ENCODE data around the gene ZNF500. TPM values are rescaled to one million over a fixed set of nuclear protein-coding genes. Genes with fewer than 3 reads are reported as not detected.

The ZNF500 gene
- total and polyA plus RNA-seq, 2 donors (not counting 1 experiment from before 2014, with no cell fraction given) = 3.1 to 7.1 TPM

DNA sequence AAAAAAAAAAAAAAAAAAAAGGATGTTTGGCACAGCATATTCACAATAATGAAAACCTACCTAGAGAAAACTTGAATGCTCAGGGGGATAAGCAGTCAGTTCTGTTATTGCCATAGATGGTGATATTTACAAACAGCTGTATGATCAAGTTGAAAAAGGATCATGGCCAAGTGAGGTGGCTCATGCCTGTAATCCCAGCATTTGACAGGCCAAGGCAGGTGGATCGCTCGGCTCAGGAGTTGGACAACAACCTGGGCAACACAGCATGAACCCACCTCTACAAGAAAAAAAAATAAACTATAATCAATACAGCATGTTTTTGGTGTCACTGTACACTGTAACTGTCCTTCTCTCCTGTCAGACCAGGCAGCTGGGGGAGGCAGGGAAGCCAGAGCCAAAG, 52.0 kb downstream of the ZNF500 start:
- peaks cover 4% of the 10 kb centered on the region for H3K36me3 ChIP-seq (ENCODE audit: control insufficient read depth, insufficient read depth, low read length)
- H2AFZ ChIP-seq (ENCODE audit: low read length) = no peak overlapping the region
- no peaks in the 10 kb centered on the region for H3K9me3 ChIP-seq (ENCODE audit: control insufficient read depth, insufficient read depth, low read depth, low read length)
- TF ChIP-seq, protein P1, sequence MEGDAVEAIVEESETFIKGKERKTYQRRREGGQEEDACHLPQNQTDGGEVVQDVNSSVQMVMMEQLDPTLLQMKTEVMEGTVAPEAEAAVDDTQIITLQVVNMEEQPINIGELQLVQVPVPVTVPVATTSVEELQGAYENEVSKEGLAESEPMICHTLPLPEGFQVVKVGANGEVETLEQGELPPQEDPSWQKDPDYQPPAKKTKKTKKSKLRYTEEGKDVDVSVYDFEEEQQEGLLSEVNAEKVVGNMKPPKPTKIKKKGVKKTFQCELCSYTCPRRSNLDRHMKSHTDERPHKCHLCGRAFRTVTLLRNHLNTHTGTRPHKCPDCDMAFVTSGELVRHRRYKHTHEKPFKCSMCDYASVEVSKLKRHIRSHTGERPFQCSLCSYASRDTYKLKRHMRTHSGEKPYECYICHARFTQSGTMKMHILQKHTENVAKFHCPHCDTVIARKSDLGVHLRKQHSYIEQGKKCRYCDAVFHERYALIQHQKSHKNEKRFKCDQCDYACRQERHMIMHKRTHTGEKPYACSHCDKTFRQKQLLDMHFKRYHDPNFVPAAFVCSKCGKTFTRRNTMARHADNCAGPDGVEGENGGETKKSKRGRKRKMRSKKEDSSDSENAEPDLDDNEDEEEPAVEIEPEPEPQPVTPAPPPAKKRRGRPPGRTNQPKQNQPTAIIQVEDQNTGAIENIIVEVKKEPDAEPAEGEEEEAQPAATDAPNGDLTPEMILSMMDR (conservative IDR thresholded peaks at IDR 0.05 in 1 of 2, IDR thresholded peaks at IDR 0.05 in 1 of 2; ENCODE audit: low read depth in 1 of 2, low read length in 2 of 2) = no peak
- no peak for TF ChIP-seq EZH2 (IDR thresholded peaks at IDR 0.05; ENCODE audit: low read length, missing control alignments)
- no peaks in the 10 kb centered on the region for H3K4me1 ChIP-seq (ENCODE audit: control insufficient read depth, extremely low read depth, insufficient read depth, low read length)
- H3K27ac ChIP-seq (ENCODE audit: insufficient read depth, low read length) = no peak overlapping the region
- H3K9ac ChIP-seq (ENCODE audit: insufficient read depth, low read length) = no peak overlapping the region
- H3K27me3 ChIP-seq (ENCODE audit: control insufficient read depth, insufficient read depth, low read length) = no peaks in the 10 kb centered on the region
- H3K79me2 ChIP-seq (ENCODE audit: control insufficient read depth, insufficient read depth, low read length) = no peaks in the 10 kb centered on the region
- H3K4me2 ChIP-seq (ENCODE audit: extremely low read depth, insufficient read depth, low read length) = no peak overlapping the region
- H4K20me1 ChIP-seq (ENCODE audit: control insufficient read depth, extremely low read depth, insufficient read depth, low read length) = no peaks in the 10 kb centered on the region
- DNase-seq (ENCODE audit: low read depth in 2 of 2) = no peak
- no peak overlapping the region for H3K4me3 ChIP-seq (replicated peaks in 1 of 4; ENCODE audit: control extremely low read depth in 1 of 4, insufficient read depth in 1 of 4, low read depth in 3 of 4, low read length in 4 of 4)

DNA sequence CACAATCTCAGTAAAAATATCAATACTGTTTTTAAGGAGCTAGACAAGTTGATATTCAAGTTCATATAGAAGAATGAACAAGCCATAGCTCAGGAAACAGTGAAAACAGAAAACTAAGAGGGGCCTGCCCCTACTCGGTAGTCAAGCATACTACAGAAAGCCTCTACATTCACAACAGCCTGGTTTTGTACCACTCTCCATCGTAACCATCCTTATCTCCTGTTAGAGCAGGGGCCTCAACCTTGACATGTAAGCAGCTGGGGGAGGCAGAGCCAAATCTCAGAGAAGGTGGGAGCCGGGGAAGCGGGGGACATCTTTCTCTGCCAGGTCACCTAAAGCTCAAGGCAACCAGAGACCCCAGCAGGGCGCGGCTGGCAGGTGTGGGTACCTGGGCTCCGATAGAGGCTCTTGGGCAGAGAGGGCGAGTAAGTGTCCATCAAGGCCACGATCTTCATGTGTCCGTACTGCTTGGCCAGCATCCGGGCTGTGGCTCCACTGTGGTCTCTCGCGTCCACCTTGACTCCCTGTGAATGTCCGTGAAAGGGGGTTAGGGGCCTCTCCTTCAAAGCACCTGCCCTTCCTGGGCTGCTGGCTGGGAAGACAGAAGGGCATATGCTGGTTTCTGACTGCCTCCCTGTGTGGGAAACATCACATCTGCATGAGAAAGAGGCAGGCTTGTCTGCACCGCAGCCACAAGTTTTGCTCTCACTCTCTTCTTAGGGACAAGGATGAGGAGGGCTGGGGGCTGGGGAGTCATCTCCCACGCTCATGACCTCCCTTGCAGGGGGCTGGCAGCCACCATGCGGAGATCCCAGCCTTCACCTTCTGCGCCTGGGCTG, 53.1 kb downstream of the ZNF500 start:
- H3K79me2 ChIP-seq (ENCODE audit: control insufficient read depth, insufficient read depth, low read length) = no peaks in the 10 kb centered on the region
- no peak overlapping the region for H3K4me3 ChIP-seq (replicated peaks in 1 of 4; ENCODE audit: control extremely low read depth in 1 of 4, insufficient read depth in 1 of 4, low read depth in 3 of 4, low read length in 4 of 4)
- H2AFZ ChIP-seq (ENCODE audit: low read length) = no peak overlapping the region
- TF ChIP-seq EZH2 (IDR thresholded peaks at IDR 0.05; ENCODE audit: low read length, missing control alignments) = no peak
- TF ChIP-seq, protein P1 (conservative IDR thresholded peaks at IDR 0.05 in 1 of 2, IDR thresholded peaks at IDR 0.05 in 1 of 2; ENCODE audit: low read depth in 1 of 2, low read length in 2 of 2) = no peak
- no peak for DNase-seq (ENCODE audit: low read depth in 2 of 2)
- H3K27ac ChIP-seq (ENCODE audit: insufficient read depth, low read length) = no peak overlapping the region
- H3K27me3 ChIP-seq (ENCODE audit: control insufficient read depth, insufficient read depth, low read length) = no peaks in the 10 kb centered on the region
- no peak overlapping the region for H3K9ac ChIP-seq (ENCODE audit: insufficient read depth, low read length)
- H3K9me3 ChIP-seq (ENCODE audit: control insufficient read depth, insufficient read depth, low read depth, low read length) = no peaks in the 10 kb centered on the region
- no peaks in the 10 kb centered on the region for H3K4me1 ChIP-seq (ENCODE audit: control insufficient read depth, extremely low read depth, insufficient read depth, low read length)
- H3K36me3 ChIP-seq (ENCODE audit: control insufficient read depth, insufficient read depth, low read length) = peaks cover 4% of the 10 kb centered on the region
- no peaks in the 10 kb centered on the region for H4K20me1 ChIP-seq (ENCODE audit: control insufficient read depth, extremely low read depth, insufficient read depth, low read length)
- H3K4me2 ChIP-seq (ENCODE audit: extremely low read depth, insufficient read depth, low read length) = no peak overlapping the region

DNA sequence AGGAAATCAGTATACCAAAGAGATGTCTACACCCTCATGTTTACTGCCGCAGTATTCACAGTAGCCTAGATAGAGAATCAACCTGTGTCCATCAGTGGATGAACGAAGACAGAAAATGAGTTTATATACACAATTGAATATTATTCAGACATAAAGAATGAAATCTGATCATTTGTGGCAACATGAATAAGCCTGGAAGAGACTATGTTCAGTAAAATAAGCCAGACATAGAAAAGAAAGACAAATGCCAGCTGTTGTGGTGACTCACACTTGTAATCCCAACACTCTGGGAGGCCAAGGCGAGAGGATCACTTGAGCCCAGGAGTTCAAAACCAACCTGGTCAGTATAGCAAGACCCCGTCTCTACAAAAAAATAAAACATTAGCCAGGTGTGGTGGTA, 57.5 kb downstream of the ZNF500 start:
- no peak overlapping the region for H3K9ac ChIP-seq (ENCODE audit: insufficient read depth, low read length)
- TF ChIP-seq EZH2 (IDR thresholded peaks at IDR 0.05; ENCODE audit: low read length, missing control alignments) = no peak
- TF ChIP-seq, protein P1 (conservative IDR thresholded peaks at IDR 0.05 in 1 of 2, IDR thresholded peaks at IDR 0.05 in 1 of 2; ENCODE audit: low read depth in 1 of 2, low read length in 2 of 2) = no peak
- H3K36me3 ChIP-seq (ENCODE audit: control insufficient read depth, insufficient read depth, low read length) = peaks cover 4% of the 10 kb centered on the region
- H3K9me3 ChIP-seq (ENCODE audit: control insufficient read depth, insufficient read depth, low read depth, low read length) = no peaks in the 10 kb centered on the region
- no peak overlapping the region for H3K4me2 ChIP-seq (ENCODE audit: extremely low read depth, insufficient read depth, low read length)
- peak; percentile 36 to 74 for DNase-seq (ENCODE audit: low read depth in 2 of 2)
- H4K20me1 ChIP-seq (ENCODE audit: control insufficient read depth, extremely low read depth, insufficient read depth, low read length) = no peaks in the 10 kb centered on the region
- peak overlapping the region; percentile 20 for H3K27ac ChIP-seq (ENCODE audit: insufficient read depth, low read length)
- no peak overlapping the region for H2AFZ ChIP-seq (ENCODE audit: low read length)
- no peak overlapping the region for H3K4me3 ChIP-seq (replicated peaks in 1 of 4; ENCODE audit: control extremely low read depth in 1 of 4, insufficient read depth in 1 of 4, low read depth in 3 of 4, low read length in 4 of 4)
- no peaks in the 10 kb centered on the region for H3K4me1 ChIP-seq (ENCODE audit: control insufficient read depth, extremely low read depth, insufficient read depth, low read length)
- H3K27me3 ChIP-seq (ENCODE audit: control insufficient read depth, insufficient read depth, low read length) = no peaks in the 10 kb centered on the region
- no peaks in the 10 kb centered on the region for H3K79me2 ChIP-seq (ENCODE audit: control insufficient read depth, insufficient read depth, low read length)
